ENCODE data around the gene IZUMO1.
"Not testable (repeated sequence)": the region's sequence is repeated elsewhere in the genome, so short reads cannot be mapped to it uniquely, and the experiment has no call there.

IZUMO1 gene

GRCh38 chr19:48746738-48747575 is at the start of gene IZUMO1:
IZUMO1 (minus strand) TSS chr19:48746909; CDS start chr19:48745859, 1,050 bp downstream.
- DNase-seq = peak in 1 of 2 experiments; percentile 18

DNA sequence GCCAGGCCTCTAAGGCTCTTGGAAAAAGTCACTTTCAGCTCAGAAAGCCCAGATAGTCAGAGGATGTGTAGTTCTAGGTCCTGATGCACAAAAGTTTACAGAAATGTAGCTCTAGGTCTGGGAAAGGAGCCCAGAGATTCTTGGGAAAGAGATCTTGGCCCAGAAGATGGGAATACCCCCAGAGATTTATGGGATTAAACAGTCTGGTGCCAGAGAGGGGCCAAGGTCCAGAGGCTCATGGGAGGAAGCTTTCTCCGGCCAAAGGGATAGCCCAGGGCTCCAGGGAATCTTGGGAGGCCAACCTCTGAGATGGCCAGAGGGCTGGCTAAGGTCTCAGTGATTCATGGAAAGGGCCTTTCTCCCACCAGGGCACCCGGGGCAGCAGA is 49.0 kb upstream of the IZUMO1 start:
- DNase-seq = no peak

GRCh38 chr19:48795055-48795684 is 48.5 kb upstream of the IZUMO1 start:
- peak; percentile 83 to 95 for DNase-seq

DNA sequence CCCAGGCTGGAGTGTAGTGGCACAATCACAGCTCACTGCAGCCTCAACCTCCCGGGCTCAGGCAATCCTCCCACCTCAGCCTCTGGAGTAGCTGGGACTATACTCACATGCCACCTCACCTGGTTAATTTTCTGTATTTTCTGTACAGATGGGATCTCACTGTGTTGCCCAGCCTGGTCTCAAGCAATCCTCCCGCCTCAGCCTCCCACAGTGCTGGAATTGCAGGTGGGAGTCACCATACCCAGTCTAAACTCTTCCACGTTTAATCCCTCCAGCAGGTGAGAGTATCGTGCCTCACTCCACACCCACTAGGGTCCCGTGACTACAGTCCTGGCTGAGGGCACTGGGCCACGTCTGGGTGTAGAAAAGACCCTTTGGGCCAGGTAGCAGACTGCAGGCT is 47.6 kb upstream of the IZUMO1 start:
- no peak for DNase-seq

GRCh38 chr19:48793271-48793670 is 46.6 kb upstream of the IZUMO1 start:
- no peak for DNase-seq

- not testable (repeated sequence) for DNase-seq
Observed at GRCh38 chr19:48787331-48787730, 40.6 kb upstream of the IZUMO1 start.

DNA sequence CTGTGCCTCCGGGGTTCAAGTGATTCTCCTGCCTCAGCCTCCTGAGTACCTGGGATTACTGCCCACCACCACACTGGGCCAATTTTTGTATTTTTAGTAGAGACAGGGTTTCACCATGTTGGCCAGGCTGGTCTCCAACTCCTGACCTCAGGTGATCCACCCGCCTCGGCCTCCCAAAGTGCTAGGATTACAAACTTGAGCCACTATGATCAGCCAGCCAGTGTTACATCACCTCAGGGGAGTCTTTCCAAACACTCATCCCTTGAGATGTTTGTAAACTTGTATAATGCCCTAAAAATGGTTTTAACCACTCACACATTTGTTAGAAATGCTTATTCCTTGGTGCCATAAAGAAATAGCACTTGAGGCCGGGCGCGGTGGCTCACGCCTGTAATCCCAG is 39.7 kb upstream of the IZUMO1 start:
- not testable (repeated sequence) for DNase-seq

- DNase-seq = peak in 1 of 2 experiments; percentile 35
Observed at GRCh38 chr19:48784527-48784926, 37.8 kb upstream of the IZUMO1 start.

GRCh38 chr19:48780631-48781391 is 34.1 kb upstream of the IZUMO1 start:
- no peak for DNase-seq

DNA sequence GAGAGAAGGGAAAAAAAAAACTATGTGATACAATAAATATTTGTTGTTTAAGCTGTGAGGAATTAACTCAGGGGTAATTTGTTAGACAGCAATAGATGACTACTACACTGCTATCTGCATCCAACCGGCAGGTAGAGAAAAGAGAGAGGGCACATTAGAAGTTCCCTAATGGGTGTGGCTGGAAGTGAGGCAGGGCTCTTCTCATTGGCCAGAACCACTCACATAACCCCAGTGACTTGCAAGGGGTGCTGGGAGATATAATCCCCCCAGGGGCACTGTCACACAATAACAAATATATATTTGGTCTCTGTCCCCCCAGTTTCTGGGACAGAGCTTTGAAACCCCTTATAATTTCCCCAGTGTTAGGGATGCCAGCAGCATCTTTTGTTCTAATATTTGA is 32.9 kb upstream of the IZUMO1 start:
- no peak for DNase-seq

- no peak for DNase-seq
Observed at GRCh38 chr19:48777720-48778119, 31.0 kb upstream of the IZUMO1 start.

DNA sequence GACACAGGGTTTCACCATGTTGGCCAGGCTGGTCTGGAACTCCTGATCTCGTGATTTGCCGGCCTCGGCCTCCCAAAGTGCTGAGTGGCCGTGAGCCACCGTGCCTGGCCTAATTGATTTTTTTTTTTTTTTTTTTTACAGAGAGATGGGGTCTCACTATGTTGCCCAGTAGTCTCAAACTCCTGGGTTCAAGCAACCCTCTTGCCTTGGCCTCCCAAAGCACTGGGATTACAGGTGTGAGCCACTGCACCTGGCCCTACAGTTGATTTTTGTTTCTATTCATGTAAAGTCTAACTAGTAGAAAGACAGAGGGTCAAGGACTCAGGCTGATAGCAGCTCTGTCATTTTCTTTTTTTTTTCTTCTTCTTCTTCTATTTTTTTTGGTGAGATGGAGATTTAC is 30.4 kb upstream of the IZUMO1 start:
- DNase-seq = no peak

DNA sequence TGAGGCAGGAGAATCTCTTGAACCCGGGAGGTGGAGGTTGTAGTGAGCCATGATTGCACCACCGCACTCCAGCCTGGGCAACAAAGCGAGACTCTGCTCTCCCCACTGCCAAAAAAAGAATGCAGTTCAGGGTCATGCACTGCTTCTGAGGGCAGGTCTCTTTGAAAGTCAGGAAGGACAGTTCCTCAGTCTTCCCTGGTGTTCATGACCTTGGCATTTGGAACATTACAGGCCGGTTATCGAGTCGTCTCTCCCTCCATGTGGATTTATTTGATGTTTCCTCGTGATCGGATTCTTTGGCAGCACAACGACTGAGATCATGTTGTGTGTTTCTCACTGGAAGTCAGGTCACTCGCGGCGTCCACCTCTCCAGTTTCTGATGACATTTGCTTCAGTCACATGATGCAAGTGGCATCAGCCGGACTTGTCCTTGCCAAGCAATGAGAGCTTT is 25.8 kb upstream of the IZUMO1 start:
- no peak for DNase-seq

GRCh38 chr19:48770734-48771472 is 24.2 kb upstream of the IZUMO1 start:
- DNase-seq = no peak

GRCh38 chr19:48770266-48770665 is 23.6 kb upstream of the IZUMO1 start:
- no peak for DNase-seq

DNA sequence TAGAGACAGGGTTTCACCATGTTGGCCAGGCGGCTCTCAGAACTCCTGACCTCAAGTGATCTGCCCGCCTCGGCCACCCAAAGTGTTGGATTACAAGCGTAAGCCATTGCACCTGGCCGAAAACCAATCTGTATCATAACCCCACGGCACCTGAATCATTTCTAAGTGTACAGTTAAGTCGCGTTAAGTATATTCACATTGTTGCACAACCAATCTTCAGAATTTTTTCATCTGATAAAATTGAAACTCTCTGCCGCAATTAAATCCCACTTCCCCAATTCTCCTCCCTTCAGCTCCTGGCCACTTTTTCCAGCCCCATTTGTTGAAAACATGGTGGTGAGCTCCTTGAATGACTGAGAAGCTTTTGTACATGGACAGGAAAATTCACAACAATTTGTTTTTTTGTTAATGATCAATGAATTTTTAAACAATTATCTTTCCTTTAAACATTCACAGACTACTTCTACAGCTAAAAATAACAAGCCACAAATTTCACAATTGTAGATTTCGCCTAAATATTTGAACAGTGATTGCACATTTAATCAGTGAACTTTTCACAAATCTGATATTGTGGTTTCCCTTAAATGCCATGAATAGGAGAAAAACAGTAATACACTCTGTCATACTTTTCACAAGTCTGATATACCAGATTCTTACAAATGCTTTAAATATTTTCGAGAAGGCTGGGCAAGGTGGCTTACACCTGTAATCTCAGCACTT is 22.4 kb upstream of the IZUMO1 start:
- no peak for DNase-seq

DNA sequence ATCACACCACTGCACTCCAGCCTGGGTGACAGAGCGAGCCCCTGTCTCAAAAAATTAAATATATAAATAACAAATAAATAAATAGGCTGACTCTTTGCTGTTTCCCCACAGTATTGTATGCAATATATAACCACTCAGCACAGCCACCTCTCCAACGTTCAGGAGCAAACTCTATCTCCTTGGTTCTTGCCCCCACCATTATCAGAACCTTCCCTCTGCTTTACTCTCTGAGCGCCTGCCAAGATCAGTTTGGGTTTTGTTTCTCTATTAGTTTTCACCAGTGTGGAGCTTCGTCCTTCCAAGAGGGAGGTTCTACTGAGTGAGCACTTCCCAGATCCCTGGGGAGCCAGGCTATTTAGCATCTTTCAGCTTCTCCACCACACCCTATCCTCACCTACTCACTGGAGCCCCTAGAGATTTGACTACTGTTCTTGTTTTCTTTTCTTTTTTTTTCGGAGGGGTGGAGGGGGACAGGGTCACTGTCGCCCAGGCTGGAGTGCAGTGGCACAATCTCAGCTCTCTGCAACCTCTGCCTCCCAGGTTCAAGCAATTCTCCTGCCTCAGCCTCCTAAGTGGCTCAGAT is 21.6 kb upstream of the IZUMO1 start:
- DNase-seq = peak in 1 of 2 experiments; percentile 33

- not testable (repeated sequence) for DNase-seq
Observed at GRCh38 chr19:48765816-48766215, 19.1 kb upstream of the IZUMO1 start.

DNA sequence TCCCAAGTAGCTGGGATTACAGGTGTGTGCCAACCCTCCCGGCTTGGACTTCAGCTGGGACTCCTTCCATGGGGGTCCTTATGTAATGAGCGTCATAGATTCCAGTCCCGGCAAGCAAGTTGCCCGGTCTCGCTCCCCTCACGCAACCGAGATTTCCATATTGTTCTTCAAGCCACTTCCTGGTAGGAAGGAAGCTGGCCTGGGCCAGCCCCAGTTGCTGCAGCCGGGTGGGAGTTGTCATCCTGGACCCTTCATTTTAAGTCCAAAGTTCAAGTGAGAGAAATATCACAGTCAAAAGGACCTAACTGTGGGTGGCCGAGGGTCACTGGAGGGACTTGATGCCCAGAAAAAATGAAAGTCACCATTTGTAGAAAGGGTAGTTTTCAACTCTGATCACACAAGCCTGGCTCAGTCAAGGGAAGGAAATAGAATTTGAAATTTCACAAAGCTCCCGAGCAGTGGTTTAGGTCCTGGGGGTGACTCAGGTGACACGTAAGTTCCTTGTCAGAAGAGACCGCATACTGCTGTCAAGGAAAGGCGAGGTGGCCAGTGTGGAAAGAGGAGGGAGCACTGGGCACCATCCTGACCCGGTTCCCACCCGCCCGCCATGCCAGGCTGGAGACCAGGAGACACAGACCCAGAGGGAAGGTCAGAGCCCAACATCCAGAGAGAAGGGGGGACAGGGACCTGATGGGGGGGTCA is 13.9 kb upstream of the IZUMO1 start:
- no peak for DNase-seq

- no peak for DNase-seq
Observed at GRCh38 chr19:48757741-48758144, 11.0 kb upstream of the IZUMO1 start.

- no peak for DNase-seq
Observed at GRCh38 chr19:48757089-48757675, 10.5 kb upstream of the IZUMO1 start.
